ENCODE data around the gene PPP2R5E.

DNA sequence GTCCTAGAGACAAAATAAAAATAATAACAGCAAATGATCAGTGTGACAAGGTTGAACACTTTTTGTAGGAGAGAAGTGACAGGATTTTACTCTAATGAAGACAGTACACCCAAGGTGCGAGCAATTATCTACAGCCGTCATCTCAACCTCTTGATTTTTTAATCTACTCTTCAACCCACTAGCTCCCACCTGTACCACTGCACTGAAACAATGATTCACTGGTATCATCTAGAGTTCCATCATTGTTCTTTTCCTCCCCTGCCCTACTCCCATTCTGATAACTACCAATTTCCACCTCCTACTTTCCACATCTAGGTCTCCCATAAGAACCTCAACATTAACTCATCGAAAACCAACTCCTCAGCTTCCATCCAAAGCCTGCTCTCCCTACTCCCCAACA is 99.8 kb downstream of the PPP2R5E start:
- TF ChIP-seq CTCF (IDR thresholded peaks at IDR 0.05 in 2 of 3, conservative IDR thresholded peaks at IDR 0.05 in 1 of 3; ENCODE audit: borderline replicate concordance in 1 of 3, insufficient read depth in 1 of 3, low read depth in 2 of 3, low read length in 2 of 3) (no peak), RAD21 (IDR thresholded peaks at IDR 0.05; ENCODE audit: low read depth) (no peak)
